HUDEP-2 (cell line): Measurements from ENCODE around the gene NSG1.
"Not testable (repeated sequence)": the region's sequence is repeated elsewhere in the genome, so short reads cannot be mapped to it uniquely, and the experiment has no call there.

ENCODE experiments used
- DNase-seq, 76 experiments: peaks; one replicate each; lab custom pipeline; 2025; ENCODE audit not compliant: unreplicated experiment in 76 of 76; lab: John Stamatoyannopoulos, UW

The NSG1 gene

GRCh38 chr4:4461850-4462249 is 74.9 kb downstream of the NSG1 start:
- DNase-seq: no peak

GRCh38 chr4:4462970-4463369 is 76.1 kb downstream of the NSG1 start:
- DNase-seq: no peak

GRCh38 chr4:4465238-4465637 is 78.3 kb downstream of the NSG1 start:
- not testable (repeated sequence) for DNase-seq
